Astrocyte of the cerebellum (primary cell): ENCODE results near the gene FAM193B.
A peak's percentile ranks its signal among the peaks of the same experiment; 100 is the strongest.

Source experiments
- DNase-seq: peaks from one replicate; pipeline ENCODE4 v3.0.0-alpha.2; 2011; ENCODE audit warnings: low read depth
- H3K4me3 ChIP-seq: 2 replicates; pipeline ENCODE4 v1.5.1; 2011; ENCODE audit warnings: mild to moderate bottlenecking, low read depth, low read length, moderate library complexity
- CTCF ChIP-seq: IDR thresholded peaks from 2 replicates; pipeline ENCODE4 v1.5.1; 2012; ENCODE audit warnings: low read length, low read depth, moderate library complexity, mild to moderate bottlenecking; ENCODE audit errors: missing control alignments
- in situ Hi-C: cut with HindIII; loops from 2 replicates; pipeline ENCODE4 v1.10.0; 2017; ENCODE audit warnings: low sequenced_read_pairs

Gene FAM193B

DNA sequence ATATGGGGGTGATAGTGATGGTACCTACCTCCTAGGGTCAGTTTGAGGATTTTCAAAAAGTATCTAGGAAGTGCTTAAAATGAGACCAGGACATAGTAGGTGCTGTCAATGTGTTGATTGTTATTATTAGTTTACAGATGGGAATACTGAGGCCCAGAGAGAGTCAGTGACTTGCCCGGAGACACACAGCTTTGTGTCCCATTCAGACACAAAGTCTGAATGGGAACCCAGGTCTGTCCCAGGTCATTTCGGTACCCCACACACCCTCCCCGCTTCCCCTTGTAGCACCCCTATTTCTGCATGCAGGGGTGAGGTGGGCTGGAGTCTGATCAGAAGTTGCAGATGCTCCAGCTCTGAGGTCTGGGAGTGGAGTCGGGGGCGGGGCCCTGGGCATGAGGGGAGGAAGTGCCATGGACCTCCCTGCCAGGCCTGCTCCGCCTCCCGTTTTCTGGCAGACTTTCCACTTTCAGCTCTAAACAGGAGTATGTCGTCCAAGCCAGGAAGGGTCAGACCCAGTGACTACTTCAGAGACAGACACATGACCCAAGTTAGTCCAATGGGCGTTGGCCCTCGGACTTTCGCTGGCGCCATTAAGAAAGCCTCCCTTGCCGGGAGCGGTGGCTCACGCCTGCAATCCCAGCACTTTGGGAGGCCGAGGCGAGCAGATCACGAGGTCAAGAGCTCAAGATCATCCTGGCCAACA is 77.7 kb downstream of the FAM193B start:
- in situ Hi-C loops: no loop called here
- no peak overlapping the region for H3K4me3 ChIP-seq
- no peak for TF ChIP-seq CTCF
- no peak for DNase-seq

DNA sequence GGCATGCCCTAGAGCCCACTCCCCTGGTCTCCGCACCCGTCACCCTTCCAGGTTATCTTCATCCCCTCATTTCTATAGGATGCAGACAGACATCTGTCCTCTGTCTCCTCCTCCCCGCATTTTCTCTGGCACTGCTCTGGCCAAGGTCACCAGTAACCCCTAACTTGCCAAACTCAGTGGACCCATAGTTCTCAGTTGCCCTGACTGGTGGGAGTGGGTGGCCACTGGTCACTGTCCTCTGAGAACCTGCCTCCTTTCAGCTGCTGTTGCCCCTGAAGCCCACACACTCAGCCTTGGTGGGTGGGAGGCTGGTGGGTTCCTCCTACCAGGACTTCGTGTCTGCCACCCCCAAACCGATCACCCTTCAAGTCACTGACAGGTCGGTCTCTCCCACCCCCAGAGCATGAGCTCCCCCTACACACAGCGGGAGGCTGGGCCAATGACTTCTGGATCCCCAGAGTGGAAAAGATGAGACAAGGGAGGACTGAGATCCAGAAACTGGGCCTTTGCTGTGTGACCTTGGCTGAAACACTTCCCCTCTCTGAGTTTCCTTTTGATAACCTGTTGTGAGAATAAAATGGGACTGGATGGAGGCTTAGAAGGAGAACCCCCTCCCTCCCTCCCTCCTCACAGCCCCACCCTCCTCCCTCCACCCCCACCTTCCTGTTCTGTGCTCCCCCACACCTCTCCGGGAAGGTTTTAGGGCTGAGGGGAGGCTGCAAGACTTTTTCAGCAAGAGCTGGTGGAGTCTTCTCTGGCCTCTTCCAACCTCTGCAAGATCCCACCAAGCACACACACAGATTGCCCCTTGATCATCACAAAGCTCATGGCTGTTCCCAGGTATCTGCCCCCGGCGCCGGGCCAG is 78.6 kb downstream of the FAM193B start:
- DNase-seq: no peak
- in situ Hi-C loops: no loop called here
- TF ChIP-seq CTCF: no peak
- no peak overlapping the region for H3K4me3 ChIP-seq

- in situ Hi-C loops: no loop called here
- no peak overlapping the region for H3K4me3 ChIP-seq
- no peak for DNase-seq
- no peak for TF ChIP-seq CTCF
These were observed 79.4 kb downstream of the FAM193B start for GRCh38 chr5:177474846-177475562.

DNA sequence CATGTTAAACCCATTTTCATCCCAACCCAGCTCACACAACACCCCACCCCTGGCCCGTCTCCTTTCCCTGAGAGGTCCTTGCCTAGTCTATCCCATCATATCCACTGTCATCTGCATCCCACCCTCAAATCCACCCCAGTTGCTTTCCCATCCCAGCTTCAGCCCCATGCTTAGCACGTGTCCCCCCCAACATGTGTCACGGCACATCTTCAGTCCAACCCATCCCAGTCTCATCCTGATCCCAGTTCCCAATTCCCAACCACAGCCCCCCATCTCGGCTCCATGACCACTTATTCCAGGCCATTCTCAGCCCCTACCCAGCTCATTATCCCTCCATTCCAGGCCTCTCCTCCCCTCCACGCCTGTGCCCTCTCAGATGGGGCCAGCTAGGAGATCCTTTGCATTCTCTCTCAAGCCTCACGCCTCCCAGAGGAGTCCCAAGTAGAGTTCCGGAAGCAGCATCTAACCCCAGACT is 80.3 kb downstream of the FAM193B start:
- no peak for DNase-seq
- no peak for TF ChIP-seq CTCF
- no peak overlapping the region for H3K4me3 ChIP-seq
- in situ Hi-C loops: no loop called here

GRCh38 chr5:177473443-177474001 is 80.8 kb downstream of the FAM193B start, which contains the start of gene DBN1:
Gene DBN1 (minus strand): TSS chr5:177473634. CDS start chr5:177473521, 113 bp downstream.
- in situ Hi-C loops: no loop called here
- DNase-seq: no peak
- no peak for TF ChIP-seq CTCF
- H3K4me3 ChIP-seq: peak within 1 kb of the TSS; percentile 54
